Measurements from ENCODE around the gene KRT31. TPM values are rescaled to one million over a fixed set of nuclear protein-coding genes. Genes with fewer than 3 reads are reported as not detected.

KRT31 gene
- polyA plus RNA-seq, 2 of the 4 experiments (the other 2 are of a cell fraction), result not detected

GRCh38 chr17:41444640-41445039 is 47.2 kb upstream of the KRT31 start:
- H3K27ac ChIP-seq, result no peak overlapping the region
- FAIRE-seq, result no peak
- ChIA-PET POLR2A (no interaction called here), CTCF (interaction anchor here (0.8 to 3.3 kb wide), 4 partner anchors 12 to 104 kb away, joined by 3 to 13 read pairs (median 4); no protein-coding TSS in a partner anchor)
- no peak for ATAC-seq
- no peaks in the 10 kb centered on the region for H3K9me3 ChIP-seq
- 45% methylated on average over 3 of the region's 3 CpGs for WGBS (ENCODE audit: missing lambda C conversion rate)
- H3K4me3 ChIP-seq, result no peak overlapping the region
- H3K4me1 ChIP-seq, result no peaks in the 10 kb centered on the region
- no peak for DNase-seq (ENCODE audit: low read depth in 1 of 2, low spot score in 1 of 2)
- no peak overlapping the region for H3K4me2 ChIP-seq
- TF ChIP-seq EP300 (IDR thresholded peaks at IDR 0.05), result no peak
- no peak for TF ChIP-seq ATOH8 (CRISPR knock-in tag; IDR thresholded peaks at IDR 0.05; ENCODE audit: low read depth)
- no peak for TF ChIP-seq NR3C1 (IDR thresholded peaks at IDR 0.05)
- TF ChIP-seq CBX8 (IDR thresholded peaks at IDR 0.05), result no peak
- no peak for TF ChIP-seq ESRRA (IDR thresholded peaks at IDR 0.05; ENCODE audit: borderline replicate concordance, low read length)
- TF ChIP-seq ZC3H11A (IDR thresholded peaks at IDR 0.05), result no peak
- no peak for TF ChIP-seq BCL3 (IDR thresholded peaks at IDR 0.05)
- no peak for TF ChIP-seq HEYL (CRISPR knock-in tag; IDR thresholded peaks at IDR 0.05)
- no peak for TF ChIP-seq E2F6 (IDR thresholded peaks at IDR 0.05; ENCODE audit: borderline replicate concordance, low read depth)
- TF ChIP-seq RARB (CRISPR knock-in tag; IDR thresholded peaks at IDR 0.05), result no peak
- no peak for TF ChIP-seq ZNF302 (CRISPR knock-in tag; IDR thresholded peaks at IDR 0.05)
- no peak for TF ChIP-seq NFE2L2 (conservative IDR thresholded peaks at IDR 0.05; ENCODE audit: low read length)
- no peak for TF ChIP-seq JUNB (IDR thresholded peaks at IDR 0.05)
- no peak for TF ChIP-seq FOSB (CRISPR knock-in tag; IDR thresholded peaks at IDR 0.05)
- no peak for TF ChIP-seq MAZ (IDR thresholded peaks at IDR 0.05; ENCODE audit: borderline replicate concordance, low read depth, low read length)
- no peak for TF ChIP-seq HES2 (IDR thresholded peaks at IDR 0.05)
- no peak for TF ChIP-seq EHMT2 (IDR thresholded peaks at IDR 0.05; ENCODE audit: low read depth)
- no peak for TF ChIP-seq CHD2 (IDR thresholded peaks at IDR 0.05; ENCODE audit: low read length, partially characterized antibody)
- no peak for TF ChIP-seq BHLHE40 (IDR thresholded peaks at IDR 0.05; ENCODE audit: low read depth, low read length)
- TF ChIP-seq MAFK (IDR thresholded peaks at IDR 0.05; ENCODE audit: partially characterized antibody), result no peak

GRCh38 chr17:41444186-41444585 is 46.8 kb upstream of the KRT31 start:
- no peak for TF ChIP-seq CEBPB (IDR thresholded peaks at IDR 0.05)
- ChIA-PET CTCF (interaction anchor here (0.8 to 3.3 kb wide), 4 partner anchors 12 to 105 kb away, joined by 3 to 13 read pairs (median 4); no protein-coding TSS in a partner anchor), POLR2A (no interaction called here)
- no peak overlapping the region for H3K4me3 ChIP-seq
- WGBS (ENCODE audit: missing lambda C conversion rate), result 46% methylated on average over 1 of the region's 1 CpG
- no peak for FAIRE-seq
- no peak overlapping the region for H3K27ac ChIP-seq
- no peaks in the 10 kb centered on the region for H3K4me1 ChIP-seq
- ATAC-seq, result no peak
- H3K9me3 ChIP-seq, result no peaks in the 10 kb centered on the region
- DNase-seq (ENCODE audit: low read depth in 1 of 2, low spot score in 1 of 2), result no peak
- H3K4me2 ChIP-seq, result no peak overlapping the region

- no peaks in the 10 kb centered on the region for H3K9me3 ChIP-seq
- ATAC-seq (no peak), DNase-seq (ENCODE audit: low read depth in 1 of 2, low spot score in 1 of 2) (no peak), FAIRE-seq (no peak)
- 39% methylated on average over 4 of the region's 4 CpGs for WGBS (ENCODE audit: missing lambda C conversion rate)
- no peak overlapping the region for H3K27ac ChIP-seq
- no peaks in the 10 kb centered on the region for H3K4me1 ChIP-seq
- TF ChIP-seq JUNB (IDR thresholded peaks at IDR 0.05) (no peak), ZC3H11A (IDR thresholded peaks at IDR 0.05) (no peak), FOSL2 (IDR thresholded peaks at IDR 0.05) (no peak), FOSL2 (CRISPR knock-in tag; IDR thresholded peaks at IDR 0.05) (peak; percentile 28; the same call in 1 of the 2 replicates), SREBF2 (IDR thresholded peaks at IDR 0.05) (no peak), POLR2AphosphoS2 (conservative IDR thresholded peaks at IDR 0.05; ENCODE audit: low read length) (no peak)
- ChIA-PET CTCF (interaction anchor here (0.6 to 3.3 kb wide), 6 partner anchors 13 to 121 kb away, joined by 3 to 13 read pairs (median 4); partner anchors contain the start of gene KRT32), POLR2A (no interaction called here)
- H3K4me3 ChIP-seq, result no peak overlapping the region
- no peak overlapping the region for H3K4me2 ChIP-seq
These were observed 45.3 kb upstream of the KRT31 start for GRCh38 chr17:41442739-41443138.

All from A549 (cell line).